NCI-H345 treated with DMSO at 0.1 percent for 48 hours (cell line): ENCODE results near the gene PCARE.
"Not testable (repeated sequence)": the region's sequence is repeated elsewhere in the genome, so short reads cannot be mapped to it uniquely, and the experiment has no call there.

Experiments
- DNase-seq: peaks from one replicate; lab custom pipeline; 2025; ENCODE audit not compliant: unreplicated experiment; lab: John Stamatoyannopoulos, UW

The PCARE gene

DNA sequence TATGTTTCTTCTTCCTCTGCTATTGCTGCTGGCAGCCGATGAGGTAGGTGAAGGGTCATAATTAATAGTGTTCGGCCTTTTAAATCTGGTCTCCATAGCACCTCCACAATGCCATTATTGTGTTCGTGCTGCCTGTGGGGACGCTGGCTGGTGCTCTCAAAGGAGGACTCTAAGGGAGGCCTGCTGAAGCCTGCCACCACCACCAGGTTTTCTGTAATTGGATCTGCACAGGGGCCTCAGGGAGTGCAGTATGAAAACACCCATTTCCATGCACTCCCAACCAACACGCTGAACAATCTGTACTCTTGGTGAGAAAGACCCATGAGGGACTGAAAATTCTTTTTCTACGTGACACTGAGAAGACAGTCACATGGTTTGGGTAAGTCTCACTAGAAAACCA, 23.2 kb upstream of the PCARE start:
- DNase-seq: no peak

DNA sequence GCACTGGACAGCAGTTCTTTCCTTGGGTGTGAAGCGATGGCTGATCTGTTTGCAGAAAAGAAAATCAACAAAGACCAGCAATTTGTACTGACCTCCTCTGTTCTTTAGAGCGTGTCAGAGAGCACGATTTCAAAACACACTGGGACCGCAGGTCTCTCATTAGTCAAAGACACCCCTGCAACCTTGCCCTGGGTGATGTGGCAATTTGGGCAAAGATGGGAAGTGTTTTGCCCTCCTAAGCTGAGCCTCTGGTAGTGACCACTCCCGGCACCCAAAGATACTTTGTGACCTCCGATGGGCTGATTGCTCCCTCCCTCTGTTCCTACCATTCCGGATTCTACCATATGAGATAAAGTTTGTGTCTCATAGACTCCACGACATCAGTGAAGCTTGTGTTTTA, 22.6 kb upstream of the PCARE start:
- no peak for DNase-seq

GRCh38 chr2:29090311-29090710, 16.0 kb upstream of the PCARE start:
- DNase-seq: not testable (repeated sequence)

DNA sequence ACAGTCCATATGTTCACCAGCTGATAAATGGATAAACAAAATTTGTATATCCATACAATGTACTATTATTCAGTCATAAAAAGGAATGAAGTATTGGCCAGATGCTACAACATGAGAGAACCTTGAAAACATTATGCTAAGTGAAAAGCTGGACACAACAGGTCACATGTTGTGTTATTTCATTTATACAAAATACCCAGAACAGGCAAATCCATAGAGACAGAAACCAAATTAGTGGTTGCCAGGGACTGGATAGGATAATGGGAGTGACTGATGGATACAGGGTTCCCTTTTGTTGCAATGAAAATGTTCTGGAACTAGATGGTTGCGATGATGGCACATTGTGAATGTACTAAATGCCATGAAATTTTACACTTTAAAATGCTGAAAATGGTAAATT, 10.2 kb upstream of the PCARE start:
- DNase-seq: no peak

DNA sequence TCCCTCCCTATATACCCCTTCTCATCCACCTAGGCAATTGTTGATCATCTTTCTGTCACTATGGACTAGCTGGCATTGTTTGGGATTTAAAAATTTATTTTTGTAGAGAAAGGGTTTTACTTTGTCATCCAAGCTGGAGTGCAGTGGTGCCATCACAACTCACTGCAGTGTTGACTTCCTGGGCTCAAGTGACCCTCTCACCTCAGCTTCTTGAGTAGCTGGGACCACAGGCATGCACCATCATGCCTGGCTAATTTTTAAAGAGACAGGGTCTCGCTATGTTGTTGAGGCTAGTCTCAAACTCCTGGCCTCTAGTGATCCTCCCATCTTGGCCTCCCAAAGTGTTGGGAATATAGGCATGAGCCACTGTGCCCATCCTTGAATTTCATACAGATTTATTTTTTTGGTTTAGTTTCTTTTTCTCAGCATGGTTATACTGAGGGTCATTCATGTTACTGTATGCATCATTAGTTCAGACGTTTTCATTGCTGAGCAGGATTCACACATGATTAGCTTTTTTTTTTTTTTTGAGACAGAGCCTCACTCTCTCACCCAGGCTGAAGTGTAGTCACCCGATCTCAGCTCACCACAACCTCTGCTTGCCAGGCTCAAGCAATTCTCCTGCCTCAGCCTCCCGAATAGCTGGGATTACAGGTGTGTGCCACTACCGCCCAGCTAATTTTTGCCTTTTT, 8.6 kb upstream of the PCARE start:
- DNase-seq: no peak

DNA sequence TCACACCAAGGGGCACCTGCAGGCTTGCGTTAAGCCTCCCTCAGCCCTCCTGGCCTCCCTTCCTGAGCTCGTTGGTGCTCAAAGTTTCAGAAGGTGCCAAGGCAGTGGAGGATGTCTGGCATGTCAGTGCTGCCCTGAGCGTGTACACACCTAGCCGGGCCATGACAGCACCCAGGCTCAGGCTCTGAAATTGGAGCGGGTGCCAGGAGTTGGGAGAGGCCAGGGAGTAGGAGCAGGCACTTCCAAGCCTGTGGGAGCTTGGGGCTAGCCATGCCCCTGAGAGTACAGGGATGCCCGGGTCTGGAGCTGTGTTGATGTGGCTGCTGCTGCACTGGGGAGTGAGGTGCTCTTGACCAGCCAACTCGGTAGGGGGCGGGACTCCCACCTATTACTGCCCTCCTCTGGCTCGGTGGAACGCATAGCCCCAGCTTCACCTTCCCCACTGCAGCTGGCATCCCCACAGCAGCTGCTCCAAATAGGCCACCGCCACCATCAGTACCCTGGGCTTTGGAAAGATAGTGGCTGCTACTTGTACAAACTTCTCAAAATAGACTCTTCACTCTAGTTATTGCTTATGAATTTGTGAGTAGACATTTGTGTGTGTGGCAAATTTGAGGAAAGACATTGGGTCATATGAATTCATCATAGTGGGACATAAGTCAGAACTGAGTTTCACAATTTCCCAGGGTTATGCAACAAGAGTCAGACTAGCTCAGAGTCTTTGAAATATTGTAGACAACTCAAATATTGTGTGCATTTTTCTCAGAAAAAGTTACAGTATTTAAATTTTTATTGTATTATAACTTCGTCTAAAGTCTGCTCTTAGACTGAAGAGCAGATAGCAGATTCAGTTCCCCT, 6.8 kb upstream of the PCARE start:
- no peak for DNase-seq

GRCh38 chr2:29079887-29080286, 5.6 kb upstream of the PCARE start:
- no peak for DNase-seq

- no peak for DNase-seq
These were observed 1.8 kb upstream of the PCARE start for GRCh38 chr2:29075894-29076705.

DNA sequence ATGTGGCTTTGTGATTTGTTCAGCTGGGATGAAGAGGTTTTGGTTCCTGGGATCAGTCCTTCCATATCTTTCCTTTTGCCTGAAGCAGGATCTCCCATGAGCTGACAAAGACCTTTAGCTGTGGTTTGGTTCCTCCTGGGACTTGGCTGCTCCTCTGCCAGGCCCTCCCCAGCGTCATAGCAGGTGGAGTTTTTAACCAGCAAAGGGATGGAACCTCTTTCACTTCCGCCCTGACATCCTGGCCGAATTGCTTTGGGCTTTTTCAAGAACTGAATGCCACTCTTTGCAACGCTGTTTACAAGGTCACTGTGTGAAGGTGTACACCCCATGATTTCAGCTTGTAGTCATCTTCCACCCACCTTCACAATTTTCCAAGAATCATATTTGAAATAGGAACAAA, 390 bp downstream of the PCARE start:
- DNase-seq: no peak

- DNase-seq: no peak
These were observed 1.2 kb downstream of the PCARE start for GRCh38 chr2:29072971-29073725.

- no peak for DNase-seq
These were observed 2.1 kb downstream of the PCARE start for GRCh38 chr2:29072251-29072650.

DNA sequence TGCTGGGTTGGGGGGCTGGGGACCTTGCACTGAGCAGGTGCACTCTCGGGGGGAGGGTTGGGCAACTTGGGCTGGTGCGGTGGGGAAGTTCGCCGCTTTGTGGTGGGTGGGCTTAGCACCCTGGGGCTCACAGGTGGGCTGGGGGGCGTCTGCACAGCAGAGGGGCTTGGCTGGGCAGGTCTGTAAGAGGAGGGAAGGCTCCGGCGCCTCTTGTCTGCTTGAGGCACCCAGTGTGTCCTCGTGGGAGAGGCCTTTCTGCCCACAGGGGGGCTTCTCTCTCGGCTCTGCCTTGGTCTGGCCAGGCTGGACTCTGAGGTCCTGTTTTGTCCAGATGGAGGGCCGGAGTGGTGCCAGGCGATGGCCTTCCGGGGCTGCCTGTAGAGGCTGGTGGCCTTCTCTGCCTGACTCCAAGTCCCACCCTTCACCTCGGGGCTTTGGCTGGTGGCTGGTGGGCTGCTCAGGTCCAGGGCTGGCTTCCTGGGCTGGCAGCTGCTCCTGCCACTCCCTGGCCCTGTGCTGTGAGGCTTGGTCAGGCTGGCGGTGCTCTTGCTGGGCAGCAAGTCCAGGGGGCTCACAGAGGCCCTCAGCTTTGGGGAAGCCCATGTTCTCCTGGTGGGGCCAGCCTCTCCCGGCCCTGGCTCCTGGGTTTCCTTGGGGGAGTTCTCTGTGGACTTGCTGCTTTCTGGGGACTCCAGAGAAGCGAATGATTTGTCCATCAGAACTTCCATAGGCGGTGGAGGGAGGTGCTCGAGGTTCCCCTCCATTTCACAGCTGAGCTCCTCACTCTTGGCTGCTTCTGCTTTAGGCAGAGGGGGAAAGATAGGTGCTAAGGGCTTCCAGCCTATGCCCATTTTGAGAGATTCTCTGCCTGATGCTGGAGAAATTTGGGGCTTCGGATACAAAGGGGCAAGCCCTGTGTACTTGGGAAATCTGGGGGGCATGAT, 3.0 kb downstream of the PCARE start:
- DNase-seq: no peak

DNA sequence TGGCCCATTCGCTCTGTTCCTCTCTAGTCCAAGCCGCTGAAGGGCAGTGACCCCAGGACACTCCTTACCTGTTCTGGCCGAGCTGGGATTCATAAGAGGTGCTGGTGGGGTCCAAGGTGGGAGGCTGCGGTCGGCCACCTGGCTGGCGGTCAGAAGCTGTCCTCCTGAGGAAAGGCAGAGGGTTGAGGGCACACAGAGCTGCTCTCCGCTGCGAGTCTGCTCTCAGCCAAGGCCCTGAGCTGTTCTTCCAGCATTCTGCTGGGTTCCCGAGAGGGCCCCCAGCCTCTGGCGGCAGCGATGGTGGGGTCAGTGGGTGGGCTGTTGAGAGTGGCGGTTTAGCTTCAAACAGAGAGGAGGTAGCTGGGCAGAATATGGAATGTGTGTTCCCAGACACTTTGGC, 3.8 kb downstream of the PCARE start:
- no peak for DNase-seq

DNA sequence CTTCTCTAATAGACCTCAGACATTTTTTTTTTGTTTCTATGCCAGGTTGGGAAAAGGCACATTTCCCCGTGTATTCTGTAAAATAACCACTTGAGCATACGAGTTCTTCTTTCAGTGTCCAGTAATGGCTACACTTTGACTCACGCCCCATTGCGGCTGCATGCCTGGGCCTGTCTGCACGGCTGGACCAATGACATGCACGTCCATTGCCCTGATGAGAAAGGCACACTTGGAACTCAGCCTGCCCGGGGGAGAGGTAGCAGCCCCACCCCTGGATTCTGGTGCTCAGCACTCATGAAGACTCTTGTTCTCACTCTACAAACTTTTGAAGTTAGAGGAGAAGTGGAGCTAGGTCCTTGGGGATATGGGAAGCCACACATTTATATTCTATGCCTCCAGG, 5.8 kb downstream of the PCARE start:
- no peak for DNase-seq

GRCh38 chr2:29066997-29067605, 7.2 kb downstream of the PCARE start:
- DNase-seq: no peak

- no peak for DNase-seq
These were observed 8.0 kb downstream of the PCARE start for GRCh38 chr2:29066271-29066860.

GRCh38 chr2:29065068-29065811, 9.1 kb downstream of the PCARE start:
- no peak for DNase-seq

- no peak for DNase-seq
These were observed 9.6 kb downstream of the PCARE start for GRCh38 chr2:29064746-29065067.

GRCh38 chr2:29064346-29064715, 10.0 kb downstream of the PCARE start:
- no peak for DNase-seq
